Skeletal muscle satellite cell (primary cell): ENCODE measurements around the gene FGGY.
"Not testable (repeated sequence)": the region's sequence is repeated elsewhere in the genome, so short reads cannot be mapped to it uniquely, and the experiment has no call there.

Experiments
- H3K27me3 ChIP-seq: 2 replicates; pipeline ENCODE4 v1.7.0; 2013; ENCODE audit warnings: low read length; ENCODE audit not compliant: control insufficient read depth, insufficient read depth
- H3K36me3 ChIP-seq: 2 replicates; pipeline ENCODE4 v1.7.0; 2013; ENCODE audit warnings: mild to moderate bottlenecking, control low read depth, low read length; ENCODE audit not compliant: insufficient read depth
- H3K4me1 ChIP-seq: 2 replicates; pipeline ENCODE4 v1.7.0; 2013; ENCODE audit warnings: low read length; ENCODE audit not compliant: control insufficient read depth, insufficient read depth
- H3K4me2 ChIP-seq: 2 replicates; pipeline ENCODE4 v1.7.0; 2013; ENCODE audit warnings: mild to moderate bottlenecking, low read length
- H3K4me3 ChIP-seq: 2 replicates; pipeline ENCODE4 v1.7.0; 2013; ENCODE audit warnings: low read length
- H3K9ac ChIP-seq: 2 replicates; pipeline ENCODE4 v1.7.0; 2013; ENCODE audit warnings: mild to moderate bottlenecking, low read depth, low read length, moderate library complexity
- H3K9me3 ChIP-seq: replicated peaks from 2 replicates; pipeline ENCODE4 v1.7.0; 2013; ENCODE audit warnings: mild to moderate bottlenecking, control low read depth, low read length

The FGGY gene

DNA sequence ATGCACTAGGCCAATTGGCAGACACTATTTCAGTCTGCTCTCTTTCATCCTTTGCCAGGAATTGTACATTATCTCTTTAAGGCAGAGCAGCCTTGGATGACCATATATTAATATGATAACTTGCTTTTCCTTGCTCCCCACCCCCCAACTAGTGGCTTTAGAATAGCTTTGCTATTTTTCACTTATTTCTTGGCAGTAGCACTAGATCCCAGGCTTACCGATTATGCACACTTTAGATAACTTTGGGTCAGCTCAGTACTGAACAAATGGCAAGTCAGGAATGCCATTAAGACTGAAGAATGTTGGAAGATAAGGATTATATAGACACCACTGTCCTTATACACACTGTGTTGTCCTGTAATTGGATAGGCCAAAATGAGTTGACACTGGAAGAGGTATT is 146.4 kb downstream of the FGGY start:
- Histone ChIP-seq H3K4me1 (peaks cover 52% of the 10 kb centered on the region), H3K36me3 (no peaks in the 10 kb centered on the region), H3K9me3 (no peaks in the 10 kb centered on the region), H3K4me3 (no peak overlapping the region), H3K9ac (no peak overlapping the region), H3K4me2 (no peak overlapping the region), H3K27me3 (no peaks in the 10 kb centered on the region)

DNA sequence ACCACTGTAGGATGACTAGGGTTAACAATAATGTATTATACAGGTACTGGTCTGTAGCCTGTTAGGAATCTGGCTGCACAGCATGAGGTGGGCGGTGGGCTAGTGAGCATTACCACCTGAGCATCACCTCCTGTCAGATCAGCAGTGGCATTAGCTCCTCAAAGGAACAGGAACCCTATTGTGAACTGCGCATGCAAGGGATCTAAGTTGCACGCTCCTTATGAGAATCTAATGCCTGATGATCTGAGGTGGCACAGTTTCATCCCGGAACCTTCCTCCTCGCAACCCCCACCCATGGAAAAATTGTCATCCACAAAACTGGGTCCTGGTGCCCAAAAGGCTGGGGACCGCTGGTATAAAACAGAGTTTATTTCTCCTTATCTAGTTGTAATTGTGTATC is 147.6 kb downstream of the FGGY start:
- peaks cover 53% of the 10 kb centered on the region for H3K4me1 ChIP-seq

DNA sequence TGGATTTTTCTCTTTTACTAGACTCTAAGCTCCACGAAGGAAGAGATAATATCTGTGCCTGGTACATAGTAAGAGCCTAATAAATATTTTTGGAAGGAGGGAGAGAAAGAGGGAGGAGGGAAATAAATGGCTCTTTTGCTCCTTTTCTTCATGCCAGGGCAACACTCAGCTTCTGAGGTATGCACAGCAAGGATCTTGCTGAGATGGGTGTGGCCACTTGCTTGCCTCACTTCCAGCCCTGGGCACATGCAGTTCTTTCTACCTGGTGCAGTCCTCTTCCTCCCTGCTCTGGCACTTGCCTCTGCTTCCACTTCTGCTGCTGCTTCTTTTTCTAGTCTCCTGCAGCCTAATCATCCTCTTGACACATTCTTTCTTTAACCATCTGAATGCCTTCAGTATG is 148.1 kb downstream of the FGGY start:
- H3K4me2 ChIP-seq, result peak overlapping the region; percentile 2
- no peaks in the 10 kb centered on the region for H3K27me3 ChIP-seq
- no peak overlapping the region for H3K4me3 ChIP-seq
- no peaks in the 10 kb centered on the region for H3K36me3 ChIP-seq
- H3K9ac ChIP-seq, result peak overlapping the region; percentile 28
- H3K4me1 ChIP-seq, result peaks cover 53% of the 10 kb centered on the region
- H3K9me3 ChIP-seq, result no peaks in the 10 kb centered on the region

More for the DNA sequence above, 147.6 kb downstream of the FGGY start:
- H3K27me3 ChIP-seq, result no peaks in the 10 kb centered on the region
- peak overlapping the region; percentile 28 for H3K9ac ChIP-seq
- H3K9me3 ChIP-seq, result no peaks in the 10 kb centered on the region
- H3K4me3 ChIP-seq, result no peak overlapping the region
- peak overlapping the region; percentile 2 for H3K4me2 ChIP-seq
- H3K36me3 ChIP-seq, result no peaks in the 10 kb centered on the region

- H3K4me2 ChIP-seq, result peak overlapping the region; percentile 49
- H3K4me1 ChIP-seq, result peaks cover 53% of the 10 kb centered on the region
- H3K27me3 ChIP-seq, result no peaks in the 10 kb centered on the region
- no peak overlapping the region for H3K4me3 ChIP-seq
- H3K9ac ChIP-seq, result peak overlapping the region; percentile 62
- H3K36me3 ChIP-seq, result no peaks in the 10 kb centered on the region
- H3K9me3 ChIP-seq, result no peaks in the 10 kb centered on the region
Observed at GRCh38 chr1:59446257-59446901, 149.5 kb downstream of the FGGY start.

GRCh38 chr1:59452026-59452425 is 155.1 kb downstream of the FGGY start:
- Histone ChIP-seq H3K4me3 (no peak overlapping the region), H3K4me2 (no peak overlapping the region), H3K27me3 (no peaks in the 10 kb centered on the region), H3K9me3 (no peaks in the 10 kb centered on the region), H3K4me1 (peaks cover 42% of the 10 kb centered on the region), H3K36me3 (no peaks in the 10 kb centered on the region), H3K9ac (no peak overlapping the region)

- Histone ChIP-seq H3K9ac (no peak overlapping the region), H3K4me1 (peaks cover 37% of the 10 kb centered on the region)
Observed at GRCh38 chr1:59452559-59452958, 155.7 kb downstream of the FGGY start.

DNA sequence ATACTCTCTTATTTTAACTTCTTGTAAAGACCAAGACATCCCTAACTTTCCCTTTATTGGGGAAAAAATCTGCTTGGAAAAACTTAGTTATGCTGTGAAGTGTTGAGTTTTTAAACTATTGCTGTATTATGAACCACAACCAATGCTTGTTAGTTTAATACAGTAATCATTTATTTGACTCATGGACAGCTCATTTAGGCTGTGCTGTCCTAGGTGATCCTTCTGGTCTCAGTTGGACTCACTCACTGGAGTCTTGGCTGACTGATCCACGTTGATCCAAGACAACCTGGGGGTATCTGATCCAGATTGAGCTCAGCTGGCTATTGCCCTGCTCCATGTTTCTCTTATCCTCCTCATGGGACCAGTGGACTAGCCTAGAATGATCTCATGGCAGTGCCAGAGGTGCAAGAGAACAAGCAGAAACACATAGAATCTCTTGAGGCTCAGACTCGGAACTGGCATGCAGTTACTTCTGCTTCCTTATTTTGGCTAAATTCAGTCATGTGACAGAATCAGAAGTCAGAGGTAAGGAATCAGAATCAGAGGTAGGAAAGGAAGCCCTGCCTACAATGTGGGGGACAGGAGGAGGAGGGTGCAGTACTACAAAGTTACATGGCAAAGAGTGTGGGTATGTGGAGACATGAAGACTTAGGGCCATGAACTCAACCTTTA is 156.5 kb downstream of the FGGY start:
- no peak overlapping the region for H3K4me2 ChIP-seq
- H3K9me3 ChIP-seq, result no peaks in the 10 kb centered on the region
- no peaks in the 10 kb centered on the region for H3K36me3 ChIP-seq
- H3K27me3 ChIP-seq, result no peaks in the 10 kb centered on the region
- no peak overlapping the region for H3K9ac ChIP-seq
- H3K4me3 ChIP-seq, result no peak overlapping the region
- H3K4me1 ChIP-seq, result peaks cover 28% of the 10 kb centered on the region

More at GRCh38 chr1:59452559-59452958, 155.7 kb downstream of the FGGY start:
- H3K27me3 ChIP-seq, result no peaks in the 10 kb centered on the region
- no peak overlapping the region for H3K4me2 ChIP-seq
- no peaks in the 10 kb centered on the region for H3K36me3 ChIP-seq
- no peak overlapping the region for H3K4me3 ChIP-seq
- H3K9me3 ChIP-seq, result no peaks in the 10 kb centered on the region

DNA sequence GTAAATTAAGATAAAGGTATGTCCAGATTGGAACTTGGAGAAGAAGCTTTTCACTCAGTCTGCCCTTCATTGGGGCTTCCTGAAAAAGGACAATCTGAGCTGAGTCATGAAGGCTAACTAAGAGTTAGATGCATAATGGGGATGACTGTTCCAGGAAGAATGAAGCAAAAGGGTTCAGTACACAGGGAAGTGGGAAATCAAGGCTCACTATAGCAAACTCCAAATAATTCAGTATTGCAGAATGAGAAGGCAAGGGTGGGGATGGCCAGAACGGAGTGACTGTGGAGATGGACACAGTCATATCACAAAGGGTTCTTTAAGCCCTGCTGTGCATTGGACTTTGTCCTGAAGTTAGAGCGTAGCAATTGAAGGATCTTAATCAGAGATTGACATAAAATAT is 158.3 kb downstream of the FGGY start:
- Histone ChIP-seq H3K4me2 (peak overlapping the region; percentile 5), H3K9me3 (no peaks in the 10 kb centered on the region), H3K4me3 (no peak overlapping the region), H3K36me3 (no peaks in the 10 kb centered on the region), H3K27me3 (no peaks in the 10 kb centered on the region), H3K4me1 (peaks cover 28% of the 10 kb centered on the region), H3K9ac (no peak overlapping the region)

DNA sequence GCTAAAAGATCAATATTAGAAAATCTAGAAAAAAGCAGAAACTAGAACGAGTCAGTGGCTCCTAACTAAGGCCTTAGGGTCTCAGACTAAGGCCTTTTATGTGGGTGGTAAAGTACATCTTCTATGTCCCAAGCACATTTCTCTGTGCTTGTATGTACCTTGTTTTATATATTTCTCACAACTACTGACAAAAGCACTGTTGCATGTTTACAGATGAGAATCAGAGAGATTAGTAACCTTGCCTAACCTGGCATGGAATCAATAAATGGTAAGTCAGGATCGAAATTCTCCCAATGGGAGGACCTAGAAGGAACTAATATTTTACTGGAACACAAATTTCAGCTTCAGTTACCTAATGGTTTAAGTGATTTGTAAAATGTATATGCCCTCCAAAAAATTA is 160.9 kb downstream of the FGGY start:
- no peak overlapping the region for H3K4me3 ChIP-seq
- H3K4me1 ChIP-seq, result peaks cover 27% of the 10 kb centered on the region
- no peak overlapping the region for H3K9ac ChIP-seq
- H3K4me2 ChIP-seq, result no peak overlapping the region
- H3K9me3 ChIP-seq, result no peaks in the 10 kb centered on the region
- no peaks in the 10 kb centered on the region for H3K36me3 ChIP-seq
- no peaks in the 10 kb centered on the region for H3K27me3 ChIP-seq

- no peaks in the 10 kb centered on the region for H3K9me3 ChIP-seq
- no peak overlapping the region for H3K4me3 ChIP-seq
- H3K9ac ChIP-seq, result no peak overlapping the region
- H3K4me1 ChIP-seq, result peaks cover 16% of the 10 kb centered on the region
- H3K36me3 ChIP-seq, result no peaks in the 10 kb centered on the region
- no peaks in the 10 kb centered on the region for H3K27me3 ChIP-seq
- H3K4me2 ChIP-seq, result no peak overlapping the region
Observed at GRCh38 chr1:59458884-59459283, 162.0 kb downstream of the FGGY start.

GRCh38 chr1:59462942-59463341 is 166.0 kb downstream of the FGGY start:
- not testable (repeated sequence) for H3K4me3 ChIP-seq, H3K9me3 ChIP-seq, H3K36me3 ChIP-seq, H3K4me2 ChIP-seq, H3K27me3 ChIP-seq, H3K4me1 ChIP-seq, H3K9ac ChIP-seq

- H3K36me3 ChIP-seq, H3K4me2 ChIP-seq, H3K9me3 ChIP-seq, H3K4me3 ChIP-seq, H3K4me1 ChIP-seq, H3K9ac ChIP-seq, H3K27me3 ChIP-seq: not testable (repeated sequence)
Observed at GRCh38 chr1:59465478-59465877, 168.6 kb downstream of the FGGY start.
